AG09309 (cell line): ENCODE data around the gene CEP170B.
A peak's percentile ranks its signal among the peaks of the same experiment; 100 is the strongest.

Experiments used
- DNase-seq: peaks from one replicate; pipeline ENCODE4 v3.0.0-alpha.2; 2010; ENCODE audit warnings: low read depth
- H3K4me3 ChIP-seq: 2 replicates; pipeline ENCODE4 v1.5.1; 2011; ENCODE audit warnings: mild to moderate bottlenecking, low read depth, low read length, moderate library complexity; ENCODE audit not compliant: control insufficient read depth
- TF ChIP-seq, protein P1 (sequence below): IDR thresholded peaks from 2 replicates; pipeline ENCODE4 v1.5.1; 2011; ENCODE audit warnings: mild to moderate bottlenecking, low read depth, low read length, inconsistent platforms; ENCODE audit not compliant: insufficient read depth, control insufficient read depth; ENCODE audit errors: missing control alignments

The CEP170B gene

DNA sequence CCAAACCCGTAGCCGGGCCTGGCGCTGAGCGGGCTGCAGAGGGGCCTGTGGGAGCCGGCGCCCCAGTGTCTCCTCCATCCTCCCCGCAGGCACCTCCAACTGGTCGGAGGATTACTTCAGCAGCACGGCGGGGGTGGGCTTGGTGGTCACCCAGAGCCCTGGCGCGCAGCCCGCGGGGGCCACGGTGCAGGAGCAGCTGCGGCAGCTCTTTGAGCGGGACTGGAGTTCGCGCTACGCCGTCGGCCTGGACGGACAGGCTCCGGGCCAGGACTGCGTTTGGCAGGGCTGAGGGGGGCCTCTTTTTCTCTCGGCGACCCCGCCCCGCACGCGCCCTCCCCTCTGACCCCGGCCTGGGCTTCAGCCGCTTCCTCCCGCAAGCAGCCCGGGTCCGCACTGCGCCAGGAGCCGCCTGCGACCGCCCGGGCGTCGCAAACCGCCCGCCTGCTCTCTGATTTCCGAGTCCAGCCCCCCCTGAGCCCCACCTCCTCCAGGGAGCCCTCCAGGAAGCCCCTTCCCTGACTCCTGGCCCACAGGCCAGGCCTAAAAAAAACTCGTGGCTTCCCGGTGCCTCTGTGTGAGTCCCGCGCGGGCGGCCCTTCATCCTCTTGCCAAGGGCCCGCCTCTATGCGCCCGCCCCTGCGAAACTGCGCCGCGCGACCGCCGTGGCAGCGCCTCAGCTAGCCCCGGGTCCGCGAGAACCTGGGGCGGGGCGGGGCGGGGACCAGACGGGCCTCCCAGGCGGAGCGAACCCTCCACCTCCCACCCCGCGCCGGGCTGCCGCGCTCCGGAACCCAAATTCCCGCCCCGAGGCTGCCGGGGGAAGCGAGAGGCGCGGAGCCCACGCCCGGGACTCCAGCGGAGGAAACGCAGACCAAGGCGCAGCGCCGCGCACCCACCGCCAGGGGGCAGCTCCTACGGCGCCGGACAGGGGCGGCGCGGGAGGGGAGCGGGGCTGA, 67.9 kb downstream of the CEP170B start:
- TF ChIP-seq, protein P1, sequence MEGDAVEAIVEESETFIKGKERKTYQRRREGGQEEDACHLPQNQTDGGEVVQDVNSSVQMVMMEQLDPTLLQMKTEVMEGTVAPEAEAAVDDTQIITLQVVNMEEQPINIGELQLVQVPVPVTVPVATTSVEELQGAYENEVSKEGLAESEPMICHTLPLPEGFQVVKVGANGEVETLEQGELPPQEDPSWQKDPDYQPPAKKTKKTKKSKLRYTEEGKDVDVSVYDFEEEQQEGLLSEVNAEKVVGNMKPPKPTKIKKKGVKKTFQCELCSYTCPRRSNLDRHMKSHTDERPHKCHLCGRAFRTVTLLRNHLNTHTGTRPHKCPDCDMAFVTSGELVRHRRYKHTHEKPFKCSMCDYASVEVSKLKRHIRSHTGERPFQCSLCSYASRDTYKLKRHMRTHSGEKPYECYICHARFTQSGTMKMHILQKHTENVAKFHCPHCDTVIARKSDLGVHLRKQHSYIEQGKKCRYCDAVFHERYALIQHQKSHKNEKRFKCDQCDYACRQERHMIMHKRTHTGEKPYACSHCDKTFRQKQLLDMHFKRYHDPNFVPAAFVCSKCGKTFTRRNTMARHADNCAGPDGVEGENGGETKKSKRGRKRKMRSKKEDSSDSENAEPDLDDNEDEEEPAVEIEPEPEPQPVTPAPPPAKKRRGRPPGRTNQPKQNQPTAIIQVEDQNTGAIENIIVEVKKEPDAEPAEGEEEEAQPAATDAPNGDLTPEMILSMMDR = peak; percentile 67
- DNase-seq = peak; percentile 8
- peak overlapping the region; percentile 37 for H3K4me3 ChIP-seq

DNA sequence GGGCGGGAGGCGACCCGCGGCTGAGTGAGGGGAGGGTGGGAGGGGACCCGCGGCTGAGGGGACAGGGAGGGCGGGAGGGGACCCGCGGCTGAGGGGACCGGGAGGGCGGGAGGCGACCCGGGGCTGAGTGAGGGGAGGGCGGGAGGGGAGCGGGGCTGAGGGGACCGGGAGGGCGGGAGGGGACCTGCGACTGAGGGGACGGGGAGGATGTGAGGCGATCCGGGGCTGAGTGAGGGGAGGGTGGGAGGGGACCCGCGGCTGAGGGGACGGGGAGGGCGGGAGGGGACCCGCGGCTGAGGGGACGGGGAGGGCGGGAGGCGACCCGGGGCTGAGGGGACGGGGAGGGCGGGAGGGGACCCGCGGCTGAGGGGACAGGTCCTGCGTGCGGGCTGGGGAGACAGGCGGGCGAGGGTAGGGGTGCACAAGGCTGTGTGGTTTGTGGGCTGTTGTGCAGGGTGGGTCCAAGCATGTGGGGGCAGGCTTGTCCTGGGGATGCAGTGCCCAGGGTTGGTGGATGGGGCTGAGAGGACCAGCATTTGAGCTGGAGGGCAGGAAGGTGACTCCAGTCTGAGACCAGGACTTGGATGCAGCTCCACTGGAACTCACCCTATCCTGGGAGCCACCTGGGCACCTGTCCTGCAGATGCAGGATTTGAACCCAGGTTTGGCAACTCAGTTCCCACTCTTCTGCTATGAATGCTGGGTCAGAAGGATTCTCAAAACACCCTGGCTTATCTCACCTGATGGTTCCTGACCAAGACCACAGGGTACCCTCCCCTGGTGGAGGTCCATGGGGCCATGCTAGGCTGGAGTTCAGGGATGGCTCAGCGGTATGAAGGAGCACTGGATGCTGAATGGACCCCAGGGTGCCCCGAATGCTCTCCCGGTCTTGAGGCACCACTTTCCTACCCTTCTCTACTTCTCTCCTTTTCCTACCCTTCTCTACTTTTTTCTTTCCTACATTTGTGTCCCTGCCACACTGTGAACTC, 69.0 kb downstream of the CEP170B start:
- no peak for DNase-seq
- TF ChIP-seq, protein P1 = no peak
- H3K4me3 ChIP-seq = no peak overlapping the region; the same call in 1 of the 2 replicates

DNA sequence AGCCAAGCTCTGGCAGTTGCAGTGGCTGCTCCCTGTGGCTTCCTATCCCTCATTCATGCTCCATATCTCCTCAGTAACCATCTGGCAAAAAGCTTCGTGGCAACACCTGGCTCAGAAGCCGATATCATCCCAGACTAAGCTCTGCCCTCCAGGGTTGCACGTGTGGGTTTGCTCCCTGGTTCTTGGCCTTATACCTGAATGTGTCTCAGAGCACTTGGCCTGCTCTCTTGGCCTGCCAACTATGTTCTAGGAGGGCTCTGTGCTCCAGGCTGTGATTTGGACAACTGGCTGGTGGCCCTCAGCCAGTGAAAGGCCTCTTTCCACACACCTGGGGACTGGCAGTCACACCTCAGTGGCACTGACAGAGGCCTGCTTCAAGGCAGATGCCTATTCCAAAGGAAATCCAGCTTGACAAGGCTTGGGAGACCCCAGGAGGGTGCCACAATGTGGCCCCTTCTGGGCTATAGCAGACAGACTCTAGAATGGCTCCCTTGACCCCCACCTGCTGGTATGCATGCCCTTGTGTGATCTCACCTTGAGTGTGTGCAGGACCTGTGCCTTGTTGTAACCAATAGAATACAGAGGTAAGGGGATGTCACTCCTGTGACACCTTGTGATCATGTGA, 70.1 kb downstream of the CEP170B start:
- DNase-seq = no peak
- H3K4me3 ChIP-seq = no peak overlapping the region
- TF ChIP-seq, protein P1 = no peak

DNA sequence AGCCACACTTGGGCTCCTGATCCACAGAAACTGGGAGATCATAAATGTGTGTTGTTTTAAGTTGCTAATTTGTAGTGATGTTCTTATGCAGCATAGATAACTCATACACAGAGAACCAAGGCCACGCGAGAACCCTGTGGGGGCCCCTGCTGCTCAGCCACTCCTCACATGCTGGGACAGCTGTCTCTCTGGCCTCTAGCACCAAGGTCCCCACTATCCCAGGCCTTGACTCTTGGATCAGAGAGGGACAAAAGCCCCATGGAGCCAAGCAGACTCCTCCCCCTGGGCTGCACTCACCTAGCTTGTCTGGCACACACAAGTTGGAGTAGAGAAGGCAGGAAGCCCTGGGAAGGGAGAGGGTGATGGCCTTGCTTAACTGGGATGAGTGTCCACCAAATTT, 70.9 kb downstream of the CEP170B start:
- no peak for DNase-seq
- TF ChIP-seq, protein P1 = no peak
- H3K4me3 ChIP-seq = no peak overlapping the region

DNA sequence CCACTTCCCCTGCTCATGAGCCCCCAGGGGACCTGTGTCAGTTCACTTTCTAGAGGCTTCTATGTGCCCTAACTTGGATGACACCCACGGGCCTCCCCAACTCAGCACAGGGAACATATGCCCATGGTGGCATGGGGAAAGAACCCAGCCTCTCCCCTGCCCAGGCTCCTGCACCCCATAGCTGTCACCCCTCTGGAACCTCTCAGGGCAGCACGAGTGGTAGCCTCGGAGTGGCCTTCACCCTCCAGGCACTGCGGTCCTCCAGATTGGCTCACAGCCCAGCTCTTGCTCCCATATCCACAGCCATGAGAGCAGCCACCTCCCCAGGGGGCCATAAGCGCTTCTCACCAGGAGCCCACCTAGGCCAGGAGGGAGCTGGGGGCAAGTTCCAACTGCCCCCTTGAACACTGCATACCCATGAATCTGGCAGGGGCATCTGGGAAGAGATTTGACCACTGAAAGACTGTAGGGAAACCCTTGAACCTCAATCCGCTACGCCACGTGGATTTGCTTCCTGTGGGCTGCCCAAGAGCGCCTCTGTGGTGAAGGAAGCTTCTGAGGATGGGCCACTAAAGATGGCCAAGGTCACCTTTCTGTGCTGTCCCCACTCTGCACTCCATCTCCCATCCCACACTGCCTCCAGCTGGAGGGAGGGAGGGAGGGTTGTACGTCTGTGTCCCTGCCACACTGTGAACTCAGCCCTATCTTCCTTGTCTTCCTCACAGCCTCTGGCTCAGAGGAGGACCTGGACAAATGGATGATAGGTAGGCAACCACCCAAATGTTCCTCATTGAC, 71.5 kb downstream of the CEP170B start:
- DNase-seq = no peak
- no peak overlapping the region for H3K4me3 ChIP-seq
- TF ChIP-seq, protein P1 = no peak
